GM21367 (cell line): ENCODE results near the gene EHMT1.

Experiments used
- ATAC-seq: cut with Tn5 transposase; IDR thresholded peaks from one replicate; pipeline ENCODE4 v1.9.1; 2021; ENCODE audit not compliant: unreplicated experiment

Gene EHMT1

GRCh38 chr9:137734181-137734580 lies 115.4 kb downstream of the EHMT1 start:
- no peak for ATAC-seq

DNA sequence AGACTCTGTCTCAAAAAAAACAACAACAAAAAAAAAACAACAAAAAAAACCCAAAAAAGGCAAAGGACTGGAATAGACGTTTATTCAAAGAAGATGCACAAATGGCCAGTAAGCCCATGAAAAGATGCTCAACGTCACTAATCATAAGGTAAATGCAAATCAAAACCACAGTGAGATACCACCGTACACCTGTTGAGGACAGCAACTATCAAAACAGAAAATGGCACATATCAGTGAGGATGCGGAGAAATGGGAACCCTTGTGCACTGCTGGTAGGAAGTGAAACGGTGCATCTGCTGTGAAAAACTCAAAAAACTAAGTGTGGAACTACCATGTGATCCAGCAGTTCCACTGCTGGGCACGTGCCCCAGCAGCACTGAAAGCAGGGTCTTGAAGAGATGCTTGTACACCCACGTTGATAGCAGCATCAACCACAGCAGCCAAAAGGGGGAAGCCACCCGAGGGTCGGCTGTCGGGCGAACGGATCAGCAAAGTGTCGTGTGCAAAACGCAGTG lies 119.4 kb downstream of the EHMT1 start:
- ATAC-seq, result peak; percentile 81

DNA sequence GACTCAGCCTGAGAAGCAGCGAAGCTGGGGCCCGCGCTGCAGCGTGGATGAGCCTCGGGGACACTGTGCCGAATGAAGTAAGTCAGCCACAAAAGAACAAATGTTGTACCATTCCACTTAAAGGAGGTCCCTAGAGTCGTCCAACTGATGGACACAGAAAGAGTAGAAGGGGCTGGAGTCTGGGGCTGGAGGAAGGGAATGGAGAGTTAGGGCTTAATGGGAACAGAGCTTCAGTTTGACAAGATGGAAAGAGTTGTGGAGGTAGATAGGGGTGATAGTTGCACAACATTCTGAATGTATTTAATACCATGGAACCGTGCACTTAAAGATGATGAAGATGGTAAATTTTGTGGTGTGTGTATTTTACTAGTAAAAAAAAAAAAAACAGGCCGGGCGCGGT lies 119.9 kb downstream of the EHMT1 start:
- no peak for ATAC-seq

DNA sequence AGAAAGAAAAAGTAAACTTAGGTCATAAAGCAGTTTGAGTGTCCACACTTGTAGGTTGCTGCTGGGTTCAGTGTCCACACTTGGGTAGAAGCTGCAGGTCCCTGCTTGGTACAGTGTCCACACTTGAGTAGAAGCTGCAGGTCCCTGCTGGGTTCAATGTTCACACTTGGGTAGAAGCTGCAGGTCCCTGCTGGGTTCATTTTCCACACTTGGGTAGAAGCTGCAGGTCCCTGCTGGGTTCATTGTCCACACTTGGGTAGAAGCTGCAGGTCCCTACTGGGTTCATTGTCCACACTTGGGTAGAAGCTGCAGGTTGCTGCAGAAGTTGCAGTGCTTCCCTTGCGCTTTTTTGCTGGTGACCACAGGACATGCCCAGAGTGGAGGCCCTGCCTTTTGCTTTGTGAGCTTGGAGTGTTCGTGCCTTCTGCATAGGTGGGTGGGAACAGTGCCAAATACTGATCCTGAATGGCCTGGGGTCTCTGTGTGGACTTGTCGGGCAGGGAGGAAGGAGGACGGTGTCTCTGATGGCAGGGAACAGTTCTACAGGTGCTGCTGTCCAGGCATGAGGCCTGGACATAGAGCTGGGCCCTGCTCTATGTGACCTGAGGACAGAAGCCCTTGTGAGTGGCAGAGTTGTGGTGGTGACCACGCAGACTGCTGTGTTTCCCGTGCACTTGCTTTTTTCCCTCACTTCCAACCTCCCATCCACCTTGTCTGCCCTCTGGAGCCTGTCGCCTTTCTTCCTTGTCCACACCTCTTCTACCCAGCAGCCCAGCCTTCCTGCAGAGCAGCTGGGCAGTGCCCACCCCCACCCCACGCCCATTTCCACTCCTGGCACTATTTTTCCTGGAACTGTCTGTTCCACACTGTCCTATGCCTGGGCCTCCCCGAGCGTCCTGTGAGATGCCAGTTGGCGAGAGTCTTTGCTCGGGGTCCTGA lies 120.8 kb downstream of the EHMT1 start:
- no peak for ATAC-seq

GRCh38 chr9:137740312-137740711 lies 121.5 kb downstream of the EHMT1 start:
- no peak for ATAC-seq

- ATAC-seq, result no peak
These were observed 122.5 kb downstream of the EHMT1 start for GRCh38 chr9:137741330-137741729.

- no peak for ATAC-seq
These were observed 123.9 kb downstream of the EHMT1 start for GRCh38 chr9:137742698-137743097.

DNA sequence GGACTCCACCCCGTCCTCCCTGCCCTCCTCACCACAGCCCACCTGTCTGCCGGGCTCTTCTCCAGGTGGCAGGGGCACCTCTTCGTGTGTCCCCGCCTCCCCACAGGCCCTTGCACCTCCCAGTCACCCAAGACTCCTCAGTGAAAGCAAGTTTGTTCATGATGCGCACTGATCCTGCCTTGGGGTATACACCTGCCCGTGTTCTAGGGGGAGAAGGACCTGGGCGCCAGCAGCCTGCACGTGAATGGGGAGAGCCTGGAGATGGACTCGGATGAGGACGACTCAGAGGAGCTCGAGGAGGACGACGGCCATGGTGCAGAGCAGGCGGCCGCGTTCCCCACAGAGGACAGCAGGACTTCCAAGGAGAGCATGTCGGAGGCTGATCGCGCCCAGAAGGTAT lies 124.9 kb downstream of the EHMT1 start:
- ATAC-seq, result no peak

- ATAC-seq, result peak; percentile 48
These were observed 125.9 kb downstream of the EHMT1 start for GRCh38 chr9:137744632-137745183.

GRCh38 chr9:137745541-137745991 lies 126.8 kb downstream of the EHMT1 start:
- ATAC-seq, result peak; percentile 59

- ATAC-seq, result no peak
These were observed 129.5 kb downstream of the EHMT1 start for GRCh38 chr9:137748311-137748710.

- ATAC-seq, result no peak
These were observed 129.9 kb downstream of the EHMT1 start for GRCh38 chr9:137748741-137749140.

DNA sequence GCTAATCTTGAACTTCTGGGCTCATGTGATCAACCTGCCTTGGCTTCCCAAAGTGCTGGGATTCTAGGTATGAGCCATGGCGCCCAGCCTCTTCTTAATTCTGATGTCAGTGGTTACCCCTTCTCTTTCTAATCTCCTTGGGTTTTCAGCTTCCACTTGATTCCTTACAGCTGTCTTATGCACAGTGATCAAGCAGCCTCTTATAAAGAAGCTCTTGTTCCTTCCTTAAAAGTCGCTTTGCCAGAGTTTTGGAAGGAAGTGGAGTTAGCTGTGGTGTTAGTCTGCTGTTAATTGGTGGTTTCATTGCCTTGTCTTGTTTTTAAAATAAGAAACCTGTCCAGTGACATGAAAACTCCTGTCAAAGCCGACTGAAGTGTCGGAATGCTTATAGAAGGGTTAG lies 130.7 kb downstream of the EHMT1 start:
- no peak for ATAC-seq

DNA sequence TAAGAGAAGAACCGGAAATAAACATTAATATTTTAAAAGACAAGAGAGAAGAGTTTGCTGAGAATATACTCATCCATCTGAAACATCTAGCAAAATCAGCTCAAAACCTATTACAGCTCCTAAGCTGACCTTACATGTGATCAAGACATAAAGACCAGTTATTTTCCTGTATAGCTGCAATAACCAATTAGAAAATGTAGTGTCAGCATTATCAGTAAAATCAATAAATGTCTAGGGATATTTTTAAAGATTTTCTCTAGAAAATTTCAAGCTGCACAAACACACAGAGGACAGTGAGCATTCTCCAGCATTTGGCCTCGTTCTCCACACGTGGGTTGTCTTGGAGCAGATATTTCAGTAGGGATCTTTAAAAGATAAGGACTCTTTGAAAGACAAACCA lies 131.2 kb downstream of the EHMT1 start:
- no peak for ATAC-seq

- no peak for ATAC-seq
These were observed 131.8 kb downstream of the EHMT1 start for GRCh38 chr9:137750566-137750965.

GRCh38 chr9:137751616-137752015 lies 132.8 kb downstream of the EHMT1 start:
- ATAC-seq, result no peak

DNA sequence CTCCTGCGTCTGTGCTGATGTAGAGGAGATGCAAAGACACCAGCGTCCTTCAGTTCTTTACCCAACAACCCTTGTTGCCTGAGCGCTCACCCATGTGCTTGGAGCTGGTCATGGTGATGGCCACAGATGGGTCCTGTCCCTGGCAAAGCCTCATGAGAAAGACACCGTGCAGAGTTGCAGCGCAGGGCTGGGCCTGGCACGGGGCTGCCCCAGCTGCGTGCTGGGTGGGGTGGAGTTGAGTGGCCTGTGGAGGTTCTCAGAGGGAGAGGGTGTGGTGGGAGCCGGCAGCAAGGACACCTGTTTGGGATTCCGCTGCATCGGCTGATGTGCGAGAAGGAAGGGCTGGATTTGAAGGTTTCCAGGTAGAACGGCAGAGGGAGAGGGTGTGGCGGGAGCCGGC lies 133.6 kb downstream of the EHMT1 start:
- ATAC-seq, result no peak

DNA sequence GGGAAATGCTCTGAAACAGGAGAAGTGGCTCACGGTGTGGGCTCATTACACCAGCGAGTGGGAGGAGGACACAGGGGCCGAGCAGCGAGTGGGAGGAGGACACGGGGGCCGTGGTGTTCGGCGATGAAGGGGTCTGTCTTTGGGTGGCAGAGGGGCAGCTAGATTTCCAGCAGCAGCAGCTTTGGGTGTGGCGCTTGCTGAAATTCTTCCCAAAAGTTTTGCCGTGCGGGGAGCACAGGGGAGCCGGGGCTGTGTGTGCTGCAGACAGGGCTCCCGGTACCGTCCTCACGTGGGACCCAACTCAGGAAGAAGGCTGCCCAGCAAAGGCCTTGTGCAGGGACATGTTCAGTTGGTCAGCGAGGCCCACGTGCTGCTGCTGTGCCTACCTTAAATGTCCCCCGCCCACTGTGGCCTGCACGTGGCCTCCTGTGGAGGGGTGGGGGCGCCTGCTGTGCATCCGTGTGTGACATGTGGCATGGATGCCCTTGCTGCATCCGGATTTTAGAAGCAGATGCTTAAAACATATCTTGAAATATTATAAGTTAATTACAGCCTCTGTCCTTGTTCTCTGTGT lies 134.5 kb downstream of the EHMT1 start:
- ATAC-seq, result no peak

DNA sequence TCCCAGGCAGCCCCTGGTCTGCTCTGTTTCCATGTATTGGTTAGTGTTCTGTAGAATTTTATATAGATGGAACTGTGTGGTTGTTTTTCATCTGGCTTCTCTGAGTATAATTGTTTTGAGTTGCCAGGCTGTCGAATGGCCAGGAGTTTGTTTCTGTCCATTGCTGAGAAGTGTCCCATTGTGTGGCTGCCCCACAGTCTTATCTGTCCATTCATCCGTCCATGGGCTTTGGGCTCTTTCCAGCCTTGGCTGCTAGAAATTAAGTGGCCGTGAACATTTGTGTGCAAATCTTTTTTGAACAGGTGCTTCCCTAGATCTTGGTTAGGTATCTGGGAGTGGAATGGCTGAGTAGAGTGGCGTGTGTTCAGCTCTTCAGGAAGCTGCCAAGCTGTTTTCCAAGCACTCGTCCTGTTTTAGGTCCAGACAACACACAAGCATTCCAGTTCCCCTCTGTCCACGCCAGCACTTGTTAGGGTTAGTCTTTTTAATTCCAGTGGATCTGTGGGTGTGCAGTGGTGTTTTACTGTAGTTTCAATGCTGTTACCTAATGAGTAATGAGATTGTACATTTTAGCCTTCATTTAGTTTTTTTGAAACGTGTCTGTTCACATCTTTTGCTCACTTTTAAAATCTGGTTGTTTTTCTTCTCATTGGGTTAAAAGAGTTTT lies 136.6 kb downstream of the EHMT1 start:
- ATAC-seq, result no peak

DNA sequence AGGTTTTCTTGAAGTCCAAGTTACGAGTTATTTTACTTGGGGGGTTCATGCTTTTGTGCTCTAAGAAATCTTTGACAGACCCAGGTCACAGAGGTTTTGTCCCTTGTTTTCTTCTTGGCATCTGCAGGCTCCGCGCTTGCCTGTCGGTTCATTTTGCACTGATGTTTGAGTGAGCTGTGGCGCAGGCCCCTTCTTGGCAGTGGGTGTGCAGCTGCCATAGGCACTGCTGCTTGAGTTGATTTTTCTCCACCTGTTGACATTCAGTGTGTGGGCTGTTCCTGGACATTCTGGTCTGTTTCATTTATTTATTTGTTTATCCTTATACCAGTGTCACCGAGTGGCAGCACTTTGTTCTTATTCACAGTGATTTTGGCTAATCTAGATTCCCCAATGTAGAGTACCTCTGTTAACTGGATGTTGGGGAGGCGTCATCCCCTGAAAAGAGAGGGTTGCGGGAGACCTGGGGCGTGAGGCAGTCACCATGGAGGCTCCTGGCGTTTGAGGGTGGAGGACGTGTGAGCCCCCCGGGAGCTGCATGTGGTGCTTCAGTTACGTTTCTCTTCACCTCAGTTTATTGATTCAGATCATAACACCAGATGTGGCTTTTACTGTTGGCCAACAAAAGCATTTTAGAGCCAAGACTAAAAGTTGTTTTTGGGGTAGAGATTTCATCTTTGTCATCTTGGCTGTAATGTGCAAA lies 137.4 kb downstream of the EHMT1 start:
- ATAC-seq, result no peak

GRCh38 chr9:137757139-137757538 lies 138.3 kb downstream of the EHMT1 start:
- no peak for ATAC-seq
